NT2/D1 (cell line): ENCODE measurements around the gene LBHD1.
"Not testable (repeated sequence)": the region's sequence is repeated elsewhere in the genome, so short reads cannot be mapped to it uniquely, and the experiment has no call there.

Experiments
- DNase-seq: peaks from one replicate; pipeline ENCODE4 v3.0.0-alpha.2; 2011; ENCODE audit warnings: low read depth, low spot score
- H3K27me3 ChIP-seq: 2 replicates; pipeline ENCODE4 v1.6.0; 2011; ENCODE audit warnings: mild to moderate bottlenecking; ENCODE audit not compliant: insufficient read length, insufficient read depth
- H3K36me3 ChIP-seq: 2 replicates; pipeline ENCODE4 v1.6.1; 2011; ENCODE audit warnings: mild to moderate bottlenecking, low read length, mixed read lengths; ENCODE audit not compliant: insufficient read depth, insufficient read length
- H3K4me1 ChIP-seq: 2 replicates; pipeline ENCODE4 v1.5.1; 2011; ENCODE audit not compliant: insufficient read depth, insufficient read length
- H3K4me3 ChIP-seq: 2 replicates; pipeline ENCODE4 v1.5.1; 2011; ENCODE audit warnings: low read depth; ENCODE audit not compliant: insufficient read length
- H3K9ac ChIP-seq: 2 replicates; pipeline ENCODE4 v1.6.0; 2011; ENCODE audit warnings: low read depth; ENCODE audit not compliant: insufficient read length
- H3K9me3 ChIP-seq: 2 replicates; pipeline ENCODE4 v1.5.1; 2011; ENCODE audit warnings: mild to moderate bottlenecking, low read length; ENCODE audit not compliant: insufficient read depth
- SUZ12 ChIP-seq: IDR thresholded peaks from 2 replicates; pipeline ENCODE4 v1.6.1; 2011; ENCODE audit not compliant: insufficient read length, insufficient read depth; ENCODE audit errors: extremely low read depth
- YY1 ChIP-seq: IDR thresholded peaks from 2 replicates; pipeline ENCODE4 v1.6.1; 2011; ENCODE audit not compliant: insufficient read length, insufficient read depth
- ZNF274 ChIP-seq: IDR thresholded peaks from 2 replicates; pipeline ENCODE4 v1.6.1; 2011; ENCODE audit warnings: mild to moderate bottlenecking, low read depth, low read length

LBHD1 gene

DNA sequence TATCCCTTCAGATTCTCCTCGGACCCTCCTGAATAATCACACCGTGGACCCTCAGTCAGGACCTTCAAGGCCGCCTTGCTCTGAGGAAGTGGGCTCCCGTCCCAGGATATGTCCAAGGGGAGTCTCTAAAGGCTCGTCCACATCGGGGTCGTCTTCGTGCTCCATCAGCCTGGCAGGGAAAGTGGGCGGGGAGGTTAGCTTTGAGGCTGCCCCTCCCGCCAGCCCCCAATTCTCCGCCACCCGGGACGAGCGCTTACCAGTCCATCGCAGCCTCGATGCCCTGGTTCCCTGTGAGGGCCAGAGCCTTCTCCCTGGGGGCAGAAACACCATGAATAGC lies 6.3 kb upstream of the LBHD1 start:
- TF ChIP-seq ZNF274: no peak
- TF ChIP-seq YY1: no peak
- TF ChIP-seq SUZ12: no peak
- Histone ChIP-seq H3K9ac (peak overlapping the region; percentile 98), H3K4me3 (peak overlapping the region; percentile 97), H3K4me1 (peaks cover 3% of the 10 kb centered on the region), H3K27me3 (no peaks in the 10 kb centered on the region), H3K36me3 (peaks cover 40% of the 10 kb centered on the region), H3K9me3 (no peaks in the 10 kb centered on the region)
- no peak for DNase-seq

GRCh38 chr11:62677714-62678113 lies 5.6 kb upstream of the LBHD1 start:
- Histone ChIP-seq H3K4me1 (peaks cover 5% of the 10 kb centered on the region), H3K4me3 (peak overlapping the region; percentile 97), H3K9me3 (no peaks in the 10 kb centered on the region), H3K36me3 (peaks cover 47% of the 10 kb centered on the region), H3K9ac (peak overlapping the region; percentile 98), H3K27me3 (no peaks in the 10 kb centered on the region)
- TF ChIP-seq SUZ12: no peak
- no peak for TF ChIP-seq ZNF274
- no peak for TF ChIP-seq YY1
- no peak for DNase-seq

GRCh38 chr11:62677156-62677555 lies 5.1 kb upstream of the LBHD1 start:
- Histone ChIP-seq H3K9ac (peak overlapping the region; percentile 23), H3K9me3 (no peaks in the 10 kb centered on the region), H3K27me3 (no peaks in the 10 kb centered on the region), H3K4me3 (no peak overlapping the region), H3K36me3 (peaks cover 48% of the 10 kb centered on the region), H3K4me1 (peaks cover 5% of the 10 kb centered on the region)
- no peak for TF ChIP-seq YY1
- TF ChIP-seq ZNF274: no peak
- no peak for TF ChIP-seq SUZ12
- no peak for DNase-seq

GRCh38 chr11:62676698-62677097 lies 4.6 kb upstream of the LBHD1 start:
- Histone ChIP-seq H3K4me3 (no peak overlapping the region), H3K9ac (no peak overlapping the region), H3K27me3 (no peaks in the 10 kb centered on the region), H3K9me3 (no peaks in the 10 kb centered on the region), H3K4me1 (peaks cover 5% of the 10 kb centered on the region), H3K36me3 (peaks cover 48% of the 10 kb centered on the region)
- DNase-seq: no peak
- TF ChIP-seq SUZ12 (no peak), ZNF274 (no peak), YY1 (no peak)

DNA sequence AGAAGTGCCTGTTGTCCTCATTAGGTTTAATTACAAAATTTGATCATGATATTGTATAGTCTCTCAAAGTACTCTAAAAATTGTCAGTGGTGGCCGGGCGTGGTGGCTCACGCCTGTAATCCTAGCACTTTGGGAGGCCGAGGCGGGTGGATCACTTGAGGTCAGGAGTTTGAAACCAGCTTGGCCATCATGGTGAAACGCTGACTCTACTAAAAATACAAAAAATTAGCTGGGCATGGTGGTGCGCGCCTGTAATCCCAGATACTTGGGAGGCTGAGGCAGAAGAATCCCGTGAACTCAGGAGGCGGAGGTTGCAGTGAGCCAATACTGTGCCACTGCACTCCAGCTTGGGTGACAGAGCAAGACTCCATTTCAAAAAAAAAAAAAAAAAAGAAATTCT lies 3.3 kb upstream of the LBHD1 start:
- DNase-seq, H3K4me3 ChIP-seq, H3K4me1 ChIP-seq, H3K9ac ChIP-seq, H3K9me3 ChIP-seq, H3K27me3 ChIP-seq: not testable (repeated sequence)
- peaks cover 48% of the 10 kb centered on the region for H3K36me3 ChIP-seq

GRCh38 chr11:62673196-62673525 lies 1.1 kb upstream of the LBHD1 start:
- DNase-seq: no peak
- H3K4me3 ChIP-seq: no peak overlapping the region
- peaks cover 57% of the 10 kb centered on the region for H3K36me3 ChIP-seq
- H3K9me3 ChIP-seq: no peaks in the 10 kb centered on the region
- no peak for TF ChIP-seq YY1
- no peak for TF ChIP-seq ZNF274
- no peak for TF ChIP-seq SUZ12
- H3K27me3 ChIP-seq: no peaks in the 10 kb centered on the region
- H3K4me1 ChIP-seq: peaks cover 5% of the 10 kb centered on the region
- peak overlapping the region; percentile 98 for H3K9ac ChIP-seq

DNA sequence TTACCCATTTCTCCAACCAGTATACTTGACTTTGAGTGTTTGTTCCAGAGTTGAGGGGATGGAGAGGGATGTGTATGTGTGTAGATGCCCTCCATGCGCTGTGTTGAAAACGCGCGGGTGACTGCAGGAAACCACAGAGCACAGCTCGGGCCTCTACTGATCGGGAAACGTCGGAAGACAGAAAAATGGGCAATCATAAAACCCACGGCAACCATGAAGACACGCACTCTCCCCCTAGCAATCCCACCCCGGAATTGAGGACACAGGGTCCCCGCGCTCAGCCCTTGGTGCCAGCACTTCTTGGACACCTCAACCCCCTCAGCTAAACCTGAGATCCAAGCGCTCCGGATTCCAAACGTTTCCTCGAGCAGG lies 845 bp downstream of the LBHD1 start:
- peaks cover 2% of the 10 kb centered on the region for H3K4me1 ChIP-seq

DNA sequence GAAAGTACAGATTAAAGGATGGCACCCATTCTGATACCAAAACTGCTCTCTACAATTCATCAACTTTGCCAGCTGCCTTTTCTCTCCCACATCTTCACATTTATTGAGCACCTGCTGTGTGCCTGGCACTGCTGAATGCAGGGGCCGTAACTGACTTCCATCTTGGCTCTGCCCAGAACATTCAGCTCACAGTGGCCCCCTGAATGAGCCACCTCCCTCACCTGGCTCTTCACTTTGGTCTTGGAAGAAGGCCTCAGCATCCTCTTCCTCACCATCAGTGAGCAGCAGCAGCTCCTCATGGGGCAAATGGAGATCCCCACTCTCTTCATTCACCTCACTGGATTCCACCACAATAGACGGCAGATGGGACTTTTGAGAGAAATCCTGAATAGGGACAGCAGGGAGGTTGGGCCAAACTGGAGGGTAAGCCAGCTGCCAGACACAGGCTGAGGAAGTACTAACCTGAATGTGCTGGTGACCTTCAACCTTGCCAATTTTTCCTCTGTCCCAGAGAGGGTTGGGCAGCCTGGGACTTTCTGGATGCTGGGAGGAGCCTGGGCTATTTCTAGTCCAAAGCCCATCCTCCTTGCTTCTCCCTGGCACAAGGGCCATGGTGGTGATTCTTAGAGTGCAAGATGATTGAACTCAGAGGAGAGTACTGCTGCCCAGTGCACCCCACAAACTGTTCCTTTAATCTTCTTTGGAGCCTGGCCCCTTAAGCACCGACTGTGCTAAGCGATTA lies 2.5 kb downstream of the LBHD1 start:
- H3K4me1 ChIP-seq: peaks cover 2% of the 10 kb centered on the region
- no peak overlapping the region for H3K9ac ChIP-seq
- peaks cover 59% of the 10 kb centered on the region for H3K36me3 ChIP-seq
- no peak overlapping the region for H3K4me3 ChIP-seq
- DNase-seq: no peak
- no peaks in the 10 kb centered on the region for H3K27me3 ChIP-seq
- no peak for TF ChIP-seq ZNF274
- H3K9me3 ChIP-seq: no peaks in the 10 kb centered on the region

More for the DNA sequence above, 845 bp downstream of the LBHD1 start:
- no peaks in the 10 kb centered on the region for H3K9me3 ChIP-seq
- no peaks in the 10 kb centered on the region for H3K27me3 ChIP-seq
- no peak for TF ChIP-seq YY1
- TF ChIP-seq SUZ12: no peak
- no peak for TF ChIP-seq ZNF274
- peak overlapping the region; percentile 68 for H3K4me3 ChIP-seq
- DNase-seq: no peak
- peaks cover 56% of the 10 kb centered on the region for H3K36me3 ChIP-seq
- H3K9ac ChIP-seq: peak overlapping the region; percentile 98
